H1 (cell line): ENCODE data around the gene PLXNB2. TPM values are rescaled to one million over a fixed set of nuclear protein-coding genes. Genes with fewer than 3 reads are reported as not detected.

Source experiments
- CTCF ChIA-PET: fragments of 300-600 bp; sonication (Branson Sonifier 250); formaldehyde crosslinking; loops from one replicate; lab custom pipeline; 2021; ENCODE audit not compliant: partially characterized antibody; lab: Charles Lee
- POLR2A ChIA-PET: fragments of 300-600 bp; sonication (Branson Sonifier 250); formaldehyde crosslinking; loops from one replicate; lab custom pipeline; 2021; ENCODE audit warnings: inconsistent platforms; ENCODE audit not compliant: partially characterized antibody; lab: Charles Lee
- DNase-seq, 2 experiments: peaks; one replicate each; pipeline versions ENCODE4 v3.0.0 to v3.0.0-alpha.2; 2010 to 2022; ENCODE audit warnings: low spot score in 2 of 2, low read depth in 1 of 2, mixed read lengths in 1 of 2
- FAIRE-seq: peaks from 2 replicates; lab custom pipeline; 2011; peaks lifted over from hg19 to GRCh38; lab: Jason Lieb, UNC
- H2AFZ ChIP-seq: 2 replicates; pipeline ENCODE4 v1.8.1; 2012; ENCODE audit warnings: low read length, inconsistent platforms
- H2AK5ac ChIP-seq: 2 replicates; pipeline ENCODE4 v1.6.1; 2013; ENCODE audit warnings: low read depth, low read length
- H2BK120ac ChIP-seq: replicated peaks from 2 replicates; pipeline ENCODE3; 2013; ENCODE audit warnings: low read depth, low read length, inconsistent platforms
- H2BK12ac ChIP-seq: 2 replicates; pipeline ENCODE4 v1.6.1; 2013; ENCODE audit warnings: low read depth, low read length
- H2BK15ac ChIP-seq: 2 replicates; pipeline ENCODE4 v1.6.1; 2013; ENCODE audit warnings: low read length
- H2BK20ac ChIP-seq: 2 replicates; pipeline ENCODE4 v1.6.1; 2013; ENCODE audit warnings: low read length
- H2BK5ac ChIP-seq: 2 replicates; pipeline ENCODE4 v1.6.1; 2013; ENCODE audit warnings: low read depth, low read length
- H3K14ac ChIP-seq: 2 replicates; pipeline ENCODE4 v1.6.1; 2013; ENCODE audit warnings: inconsistent platforms; ENCODE audit not compliant: insufficient read length
- H3K18ac ChIP-seq: 2 replicates; pipeline ENCODE4 v1.6.1; 2013; ENCODE audit warnings: low read length; ENCODE audit errors: extremely low read depth
- H3K23ac ChIP-seq: 2 replicates; pipeline ENCODE4 v1.6.1; 2013; ENCODE audit warnings: inconsistent platforms; ENCODE audit not compliant: insufficient read length
- H3K23me2 ChIP-seq: 2 replicates; pipeline ENCODE4 v1.6.1; 2013; ENCODE audit warnings: low read depth, low read length
- H3K27ac ChIP-seq: 2 replicates; pipeline ENCODE4 v1.6.1; 2011; ENCODE audit warnings: low read depth, low read length, inconsistent platforms
- H3K27me3 ChIP-seq, 4 experiments: replicated peaks in 1 of 4; 1 replicate in 1 of 4; 2 replicates in 3 of 4; pipeline versions ENCODE4 v1.6.1 to v1.8.1; 2011 to 2013; ENCODE audit warnings: low read length in 3 of 4, mild to moderate bottlenecking in 3 of 4, inconsistent platforms in 2 of 4, mixed read lengths in 2 of 4, moderate library complexity in 1 of 4; ENCODE audit not compliant: control insufficient read depth in 3 of 4, insufficient read depth in 3 of 4; ENCODE audit errors: extremely low read depth in 1 of 4
- H3K36me3 ChIP-seq, 4 experiments: 2 replicates each; pipeline versions ENCODE4 v1.6.1 to v1.8.1; 2011 to 2013; ENCODE audit warnings: mild to moderate bottlenecking in 4 of 4, low read length in 3 of 4, moderate library complexity in 2 of 4, control low read depth in 1 of 4, inconsistent platforms in 1 of 4; ENCODE audit not compliant: insufficient read depth in 4 of 4, control insufficient read depth in 2 of 4
- H3K4ac ChIP-seq: replicated peaks from 2 replicates; pipeline ENCODE3; 2013; ENCODE audit warnings: low read length, low read depth, mixed read lengths, inconsistent platforms; ENCODE audit not compliant: insufficient read length
- H3K4me1 ChIP-seq, 4 experiments: replicated peaks in 1 of 4; 1 replicate in 1 of 4; 2 replicates in 3 of 4; pipeline versions ENCODE4 v1.6.1 to v1.8.1; 2011 to 2013; ENCODE audit warnings: low read length in 3 of 4, inconsistent platforms in 2 of 4, mixed read lengths in 1 of 4; ENCODE audit not compliant: insufficient read depth in 4 of 4, control insufficient read depth in 3 of 4
- H3K4me2 ChIP-seq, 2 experiments: 2 replicates each; pipeline versions ENCODE4 v1.6.1 to v1.8.1; 2011 to 2013; ENCODE audit warnings: low read depth in 2 of 2, low read length in 2 of 2, control low read depth in 1 of 2, inconsistent platforms in 1 of 2, mild to moderate bottlenecking in 1 of 2; ENCODE audit not compliant: insufficient read depth in 1 of 2
- H3K4me3 ChIP-seq, 4 experiments: fragments of 200-600, 300-600 bp in 1 of 4; sonication (generic), shearing (Covaris generic), sonication (Bioruptor Twin) in 1 of 4; 2 replicates each; pipeline versions ENCODE4 v1.5.1 to v1.8.1; 2011 to 2016; ENCODE audit warnings: low read length in 4 of 4, low read depth in 3 of 4, control low read depth in 2 of 4, inconsistent platforms in 2 of 4, mild to moderate bottlenecking in 2 of 4, mixed read lengths in 1 of 4, moderate library complexity in 1 of 4; ENCODE audit not compliant: insufficient read depth in 2 of 4; ENCODE audit errors: extremely low read depth in 1 of 4
- H3K56ac ChIP-seq: replicated peaks from 2 replicates; pipeline ENCODE3; 2013; ENCODE audit warnings: low read depth, mild to moderate bottlenecking, mixed read lengths, low read length, inconsistent platforms; ENCODE audit not compliant: insufficient read length
- H3K79me1 ChIP-seq: 2 replicates; pipeline ENCODE4 v1.6.1; 2013; ENCODE audit warnings: low read depth, low read length, control low read depth
- H3K79me2 ChIP-seq, 2 experiments: 2 replicates each; pipeline versions ENCODE4 v1.6.1 to v1.8.1; 2012 to 2013; ENCODE audit warnings: low read length in 2 of 2, mild to moderate bottlenecking in 2 of 2, inconsistent platforms in 1 of 2; ENCODE audit not compliant: insufficient read depth in 2 of 2, control insufficient read depth in 1 of 2
- H3K9ac ChIP-seq, 4 experiments: replicated peaks in 1 of 4; 1 replicate in 1 of 4; 2 replicates in 3 of 4; pipeline versions ENCODE4 v1.6.1 to v1.8.1; 2011 to 2013; ENCODE audit warnings: low read depth in 3 of 4, low read length in 3 of 4, control low read depth in 2 of 4, mild to moderate bottlenecking in 2 of 4, moderate library complexity in 2 of 4, inconsistent platforms in 1 of 4; ENCODE audit errors: extremely low read depth in 1 of 4
- H3K9me3 ChIP-seq, 2 experiments: 2 replicates each; pipeline versions ENCODE4 v1.6.1 to v1.8.1; 2012 to 2013; ENCODE audit warnings: mild to moderate bottlenecking in 2 of 2, moderate library complexity in 2 of 2, control low read depth in 1 of 2, inconsistent platforms in 1 of 2, low read depth in 1 of 2, low read length in 1 of 2, mixed read lengths in 1 of 2; ENCODE audit not compliant: insufficient read depth in 2 of 2
- H4K20me1 ChIP-seq, 2 experiments: replicated peaks in 1 of 2; 2 replicates each; pipeline versions ENCODE3 to v1.8.1; 2011 to 2013; ENCODE audit warnings: inconsistent platforms in 2 of 2, low read length in 2 of 2, mild to moderate bottlenecking in 1 of 2; ENCODE audit not compliant: insufficient read depth in 2 of 2, control insufficient read depth in 1 of 2
- H4K5ac ChIP-seq: 2 replicates; pipeline ENCODE4 v1.6.1; 2013; ENCODE audit warnings: low read length, low read depth, mixed read lengths, inconsistent platforms; ENCODE audit not compliant: insufficient read length
- H4K8ac ChIP-seq: 2 replicates; pipeline ENCODE4 v1.8.0; 2013; ENCODE audit warnings: mild to moderate bottlenecking, moderate library complexity, low read length, inconsistent platforms; ENCODE audit not compliant: insufficient read depth; ENCODE audit errors: extremely low read depth
- H4K91ac ChIP-seq: replicated peaks from 2 replicates; pipeline ENCODE3; 2013; ENCODE audit warnings: low read length, mixed read lengths, inconsistent platforms; ENCODE audit not compliant: insufficient read length
- CEBPB ChIP-seq: IDR thresholded peaks from 2 replicates; pipeline ENCODE4 v1.6.1; 2012; ENCODE audit warnings: low read depth, low read length
- EGR1 ChIP-seq: IDR thresholded peaks from 2 replicates; pipeline ENCODE4 v1.6.1; 2011; ENCODE audit warnings: low read depth, low read length, borderline replicate concordance
- POLR2AphosphoS5 ChIP-seq: IDR thresholded peaks from 2 replicates; pipeline ENCODE4 v1.6.1; 2011; ENCODE audit warnings: low read depth, low read length
- RAD21 ChIP-seq, 2 experiments: IDR thresholded peaks in 1 of 2; conservative IDR thresholded peaks in 1 of 2; 2 replicates each; pipeline ENCODE4 v1.6.1; 2011; ENCODE audit warnings: low read depth in 2 of 2, low read length in 2 of 2, improper control_type of control experiment in 1 of 2, inconsistent platforms in 1 of 2, mild to moderate bottlenecking in 1 of 2, moderate library complexity in 1 of 2
- SP4 ChIP-seq: IDR thresholded peaks from 2 replicates; pipeline ENCODE4 v1.6.1; 2012; ENCODE audit warnings: low read length, inconsistent platforms
- ZNF274 ChIP-seq: IDR thresholded peaks from 2 replicates; pipeline ENCODE4 v1.7.0; 2012; ENCODE audit warnings: low read length, borderline replicate concordance; ENCODE audit errors: extremely low read depth
- WGBS, 2 experiments: shearing (Covaris generic) in 1 of 2; methylation state at CpG; one replicate each; pipeline versions ENCODE4 v1.1.6 to v1.1.7; 2013 to 2015; ENCODE audit warnings: low lambda C conversion rate in 2 of 2, mixed read lengths in 2 of 2, inconsistent platforms in 1 of 2, low coverage in 1 of 2, missing lambda C conversion rate in 1 of 2; ENCODE audit not compliant: insufficient replicate concordance in 2 of 2, insufficient coverage in 1 of 2, insufficient read length in 1 of 2; ENCODE audit errors: extremely low coverage in 1 of 2, missing lambda C conversion rate in 1 of 2; 5-methylcytosine and 5-hydroxymethylcytosine counted together
- polyA plus RNA-seq, 7 experiments: library from polyadenylated mRNA; depleted of rRNA in 3 of 7; stranded (reverse) in 5 of 7; unstranded in 2 of 7; fragments of >200 nt in 5 of 7; fragments of 200-250 nt in 2 of 7; gene quantifications; 1 replicate in 5 of 7; 2 replicates in 1 of 7; 4 replicates in 1 of 7; pipeline versions ENCODE4 v1.2.1 to v1.2.3, GENCODE V29; 2011 to 2013; ENCODE audit warnings: missing spikeins in 2 of 7, mixed read lengths in 2 of 7
- total RNA-seq: library from RNA; stranded (reverse); fragmentation: NEBNext Ultra II Directional; extraction: Animal tissue kit (Norgen Biotek cat#: 25700); gene quantifications from 2 replicates; pipeline ENCODE4 v1.2.1, GENCODE V29; 2021

The PLXNB2 gene
- total and polyA plus RNA-seq, 2 of the 8 experiments (the other 6 are each of a cell fraction or from before 2014, with no cell fraction given): 58.3 to 92.8 TPM

DNA sequence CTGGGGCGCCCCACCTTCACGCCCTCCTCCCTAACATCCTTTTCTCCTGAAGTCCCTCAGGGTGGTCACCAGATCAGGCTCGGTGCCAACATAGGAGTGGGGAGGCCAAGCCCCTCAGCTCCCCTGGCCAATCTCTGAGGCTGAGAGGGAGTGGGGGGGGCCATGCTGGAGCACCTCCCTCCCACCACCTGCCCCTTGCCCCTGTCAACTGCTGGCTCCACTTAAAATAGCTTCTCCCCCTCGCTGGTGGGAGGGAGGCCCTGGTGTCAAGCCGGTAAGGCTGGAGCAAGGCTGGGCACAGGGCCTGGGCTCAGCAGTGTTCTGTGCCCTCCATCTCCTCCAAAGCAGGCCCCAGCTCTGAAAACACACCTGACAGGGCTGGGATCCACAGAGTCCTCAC lies 4.9 kb downstream of the PLXNB2 start:
- H3K27me3 ChIP-seq: no peaks in the 10 kb centered on the region; a peak in 2 of 7 replicates
- H3K36me3 ChIP-seq: no peaks in the 10 kb centered on the region
- H3K4me3 ChIP-seq: no peak overlapping the region
- no peak overlapping the region for H2BK20ac ChIP-seq
- H3K23me2 ChIP-seq: peaks cover 11% of the 10 kb centered on the region; the same call in 1 of the 2 replicates
- CTCF ChIA-PET: interaction anchor here (1.1 to 3.2 kb wide), 6 partner anchors 9 to 40 kb away, joined by 3 to 16 read pairs (median 7); no protein-coding TSS in a partner anchor
- H3K79me1 ChIP-seq: peaks cover 9% of the 10 kb centered on the region
- POLR2A ChIA-PET: interaction anchor here (0.7 kb wide), 1 partner anchor 15 kb away, joined by 3 read pairs; no protein-coding TSS in a partner anchor
- H3K9me3 ChIP-seq: no peaks in the 10 kb centered on the region
- no peak for DNase-seq
- TF ChIP-seq SP4 (no peak), EGR1 (no peak), POLR2AphosphoS5 (no peak), RAD21 (IDR thresholded peaks at IDR 0.05 in 1 of 2, conservative IDR thresholded peaks at IDR 0.05 in 1 of 2; ENCODE audit: low read depth in 2 of 2, low read length in 2 of 2) (no peak), CEBPB (no peak), ZNF274 (no peak)
- H2BK120ac ChIP-seq: no peak overlapping the region
- 0 out of 2 replicates have a peak overlapping the region, but pooled peaks have one; percentile 13 for H2AK5ac ChIP-seq
- no peak for FAIRE-seq
- H3K23ac ChIP-seq: no peak overlapping the region
- H3K9ac ChIP-seq: no peak overlapping the region
- no peak overlapping the region for H4K5ac ChIP-seq
- H2BK12ac ChIP-seq: no peak overlapping the region
- peak overlapping the region; percentile 40 for H4K91ac ChIP-seq
- H3K27ac ChIP-seq: no peak overlapping the region
- peaks cover 11 to 32% of the 10 kb centered on the region in 2 experiments for H4K20me1 ChIP-seq
- H3K56ac ChIP-seq: no peak overlapping the region
- no peak overlapping the region for H2BK15ac ChIP-seq
- H3K79me2 ChIP-seq: peaks cover 0 to 19% of the 10 kb centered on the region in 2 experiments; a peak in 3 of 4 replicates
- no peak overlapping the region for H3K4me2 ChIP-seq
- no peak overlapping the region for H2AFZ ChIP-seq
- no peak overlapping the region for H2BK5ac ChIP-seq
- peaks cover 3 to 45% (median 23%) of the 10 kb centered on the region in 4 experiments for H3K4me1 ChIP-seq
- WGBS, 2 experiments: 94% methylated on average over 5 of the region's 5 CpGs; no CpG with 5 or more reads in 1 of the 2 experiments
- H3K14ac ChIP-seq: no peak overlapping the region
- H4K8ac ChIP-seq: 0 out of 2 replicates have a peak overlapping the region, but pooled peaks have one; percentile 35
- no peak overlapping the region for H3K18ac ChIP-seq
- no peak overlapping the region for H3K4ac ChIP-seq
